Chondrocyte (in vitro differentiated cells): ENCODE data around the gene SCAMP5. TPM values are rescaled to one million over a fixed set of nuclear protein-coding genes. Genes with fewer than 3 reads are reported as not detected.

ENCODE experiments used
- DNase-seq: peaks from one replicate; pipeline ENCODE4 v3.0.0; 2021; ENCODE audit warnings: mixed read lengths, low spot score
- H3K27ac Mint-ChIP-seq: one replicate; pipeline ENCODE4 v1.8.0; 2021; ENCODE audit warnings: mild to moderate bottlenecking, moderate library complexity, mixed read lengths; ENCODE audit not compliant: unreplicated experiment
- H3K27me3 Mint-ChIP-seq: 2 replicates; pipeline ENCODE4 v1.8.0; 2021; ENCODE audit warnings: low read depth, mixed read lengths
- H3K36me3 Mint-ChIP-seq: 2 replicates; pipeline ENCODE4 v1.8.0; 2021; ENCODE audit warnings: low read depth, mixed read lengths
- H3K4me1 Mint-ChIP-seq: 2 replicates; pipeline ENCODE4 v1.8.0; 2021; ENCODE audit warnings: low read depth, mild to moderate bottlenecking, mixed read lengths
- H3K4me3 Mint-ChIP-seq: one replicate; pipeline ENCODE4 v1.8.0; 2021; ENCODE audit warnings: mild to moderate bottlenecking, moderate library complexity, mixed read lengths; ENCODE audit not compliant: unreplicated experiment
- H3K9me3 Mint-ChIP-seq: 2 replicates; pipeline ENCODE4 v1.8.0; 2021; ENCODE audit warnings: low read depth, mixed read lengths
- total RNA-seq: library from RNA; stranded (reverse); gene quantifications from 3 replicates; pipeline ENCODE4 v1.2.1, GENCODE V29; 2021
- TF ChIP-seq, protein P1 (sequence below): fragments of 200-600 bp; sonication (generic); IDR thresholded peaks from 2 replicates; pipeline ENCODE4 v1.5.0; 2021; ENCODE audit warnings: antibody characterized with exemption, mild to moderate bottlenecking, moderate library complexity

The SCAMP5 gene
- total RNA-seq, 1 donor from 2014 or later = 20.6 TPM

DNA sequence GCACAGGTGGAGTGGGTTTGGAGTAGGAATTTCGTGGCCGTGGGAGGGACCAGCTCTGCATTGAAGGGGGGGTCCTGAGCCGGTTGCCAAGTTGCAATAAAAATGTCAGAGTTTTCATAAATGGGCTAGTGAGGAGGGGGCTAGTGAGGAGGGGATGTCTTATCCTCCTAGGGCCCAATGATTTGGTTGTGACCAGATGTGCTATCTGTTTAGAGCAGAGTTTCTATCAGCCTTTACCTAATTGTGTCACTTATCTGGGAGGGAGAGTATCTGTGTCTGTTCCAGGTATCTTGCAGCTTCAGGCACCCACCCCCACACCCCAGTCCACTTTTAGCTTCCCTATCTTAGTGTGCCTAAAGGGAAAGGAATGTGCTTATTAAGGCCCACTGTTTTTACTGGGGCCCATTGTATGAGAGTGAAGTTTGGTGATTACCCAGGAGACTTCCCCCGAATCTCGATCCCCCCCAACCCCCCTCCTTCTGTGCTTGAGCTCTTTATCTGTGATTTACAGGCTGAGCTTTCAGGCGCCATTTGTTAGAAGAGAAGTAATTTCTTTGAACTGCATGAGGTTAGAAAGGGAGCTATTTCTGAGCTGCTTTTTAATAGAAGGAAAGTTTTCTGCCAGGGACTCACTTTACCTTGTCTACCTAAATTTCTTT, 70.6 kb downstream of the SCAMP5 start:
- Mint-ChIP-seq H3K4me3 (no peak overlapping the region), H3K27me3 (no peaks in the 10 kb centered on the region), H3K27ac (peak overlapping the region; percentile 73), H3K9me3 (peaks cover 20% of the 10 kb centered on the region), H3K4me1 (peaks cover 34% of the 10 kb centered on the region), H3K36me3 (peaks cover 8% of the 10 kb centered on the region)
- TF ChIP-seq, protein P1, sequence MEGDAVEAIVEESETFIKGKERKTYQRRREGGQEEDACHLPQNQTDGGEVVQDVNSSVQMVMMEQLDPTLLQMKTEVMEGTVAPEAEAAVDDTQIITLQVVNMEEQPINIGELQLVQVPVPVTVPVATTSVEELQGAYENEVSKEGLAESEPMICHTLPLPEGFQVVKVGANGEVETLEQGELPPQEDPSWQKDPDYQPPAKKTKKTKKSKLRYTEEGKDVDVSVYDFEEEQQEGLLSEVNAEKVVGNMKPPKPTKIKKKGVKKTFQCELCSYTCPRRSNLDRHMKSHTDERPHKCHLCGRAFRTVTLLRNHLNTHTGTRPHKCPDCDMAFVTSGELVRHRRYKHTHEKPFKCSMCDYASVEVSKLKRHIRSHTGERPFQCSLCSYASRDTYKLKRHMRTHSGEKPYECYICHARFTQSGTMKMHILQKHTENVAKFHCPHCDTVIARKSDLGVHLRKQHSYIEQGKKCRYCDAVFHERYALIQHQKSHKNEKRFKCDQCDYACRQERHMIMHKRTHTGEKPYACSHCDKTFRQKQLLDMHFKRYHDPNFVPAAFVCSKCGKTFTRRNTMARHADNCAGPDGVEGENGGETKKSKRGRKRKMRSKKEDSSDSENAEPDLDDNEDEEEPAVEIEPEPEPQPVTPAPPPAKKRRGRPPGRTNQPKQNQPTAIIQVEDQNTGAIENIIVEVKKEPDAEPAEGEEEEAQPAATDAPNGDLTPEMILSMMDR = no peak
- no peak for DNase-seq

DNA sequence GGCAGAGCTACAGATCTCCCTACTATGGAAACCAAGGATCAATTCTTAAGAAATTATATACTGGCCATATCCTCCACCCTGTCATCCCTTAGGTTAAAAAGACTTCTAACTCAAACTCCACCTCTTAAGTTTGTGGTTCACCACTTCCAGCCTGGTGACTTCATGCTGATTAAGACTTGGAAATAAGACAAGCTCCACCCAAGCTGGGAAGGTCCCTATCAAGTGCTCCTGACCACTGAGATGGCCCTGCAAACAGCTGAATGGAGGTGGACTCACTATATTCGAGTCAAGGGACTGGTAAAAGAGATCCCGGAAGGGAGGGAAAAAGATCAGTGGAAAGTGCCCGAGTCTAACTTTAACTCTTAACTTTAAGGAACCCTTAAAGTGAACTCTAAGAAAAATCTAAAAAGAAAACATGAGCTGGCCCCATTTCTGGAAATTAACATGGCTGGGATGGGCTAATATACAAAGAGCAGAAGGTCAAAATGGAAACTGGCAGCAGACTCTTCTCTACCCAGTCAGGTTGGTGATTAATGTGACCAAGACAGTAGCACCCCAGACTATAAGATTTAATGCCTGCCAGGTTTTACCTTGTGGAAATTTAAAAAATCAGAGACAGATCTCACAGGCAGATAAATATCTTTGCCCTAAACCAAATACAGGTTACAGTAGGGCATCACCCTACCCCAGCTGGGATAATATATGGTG, 71.9 kb downstream of the SCAMP5 start:
- Mint-ChIP-seq H3K27ac (no peak overlapping the region), H3K27me3 (no peaks in the 10 kb centered on the region), H3K9me3 (peaks cover 20% of the 10 kb centered on the region), H3K4me3 (no peak overlapping the region), H3K4me1 (peaks cover 28% of the 10 kb centered on the region), H3K36me3 (peaks cover 8% of the 10 kb centered on the region)
- TF ChIP-seq, protein P1 = no peak
- DNase-seq = no peak

DNA sequence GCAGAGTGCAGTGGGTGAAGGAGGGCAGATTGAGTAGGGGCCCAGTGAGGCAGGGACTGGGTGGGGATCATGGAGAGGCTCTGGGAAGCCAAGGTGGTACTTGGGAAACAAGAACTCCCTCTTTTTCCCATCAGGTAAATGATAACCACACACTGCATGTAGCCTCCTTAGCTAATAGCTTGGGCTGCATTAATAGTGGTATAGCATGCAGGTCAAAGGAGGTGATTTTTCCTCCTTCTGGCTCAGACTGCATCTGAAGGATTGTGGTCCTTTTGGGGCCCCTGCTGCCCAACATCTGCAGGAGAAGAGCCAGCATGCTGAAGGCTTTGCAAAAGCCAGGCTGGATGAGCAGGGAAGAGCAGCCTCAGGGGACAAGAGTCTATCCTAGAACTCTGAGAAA, 73.4 kb downstream of the SCAMP5 start:
- no peaks in the 10 kb centered on the region for H3K27me3 Mint-ChIP-seq
- peaks cover 20% of the 10 kb centered on the region for H3K9me3 Mint-ChIP-seq
- peaks cover 21% of the 10 kb centered on the region for H3K4me1 Mint-ChIP-seq
- H3K36me3 Mint-ChIP-seq = peaks cover 7% of the 10 kb centered on the region
- H3K27ac Mint-ChIP-seq = no peak overlapping the region
- no peak for DNase-seq
- H3K4me3 Mint-ChIP-seq = no peak overlapping the region
- TF ChIP-seq, protein P1 = no peak

DNA sequence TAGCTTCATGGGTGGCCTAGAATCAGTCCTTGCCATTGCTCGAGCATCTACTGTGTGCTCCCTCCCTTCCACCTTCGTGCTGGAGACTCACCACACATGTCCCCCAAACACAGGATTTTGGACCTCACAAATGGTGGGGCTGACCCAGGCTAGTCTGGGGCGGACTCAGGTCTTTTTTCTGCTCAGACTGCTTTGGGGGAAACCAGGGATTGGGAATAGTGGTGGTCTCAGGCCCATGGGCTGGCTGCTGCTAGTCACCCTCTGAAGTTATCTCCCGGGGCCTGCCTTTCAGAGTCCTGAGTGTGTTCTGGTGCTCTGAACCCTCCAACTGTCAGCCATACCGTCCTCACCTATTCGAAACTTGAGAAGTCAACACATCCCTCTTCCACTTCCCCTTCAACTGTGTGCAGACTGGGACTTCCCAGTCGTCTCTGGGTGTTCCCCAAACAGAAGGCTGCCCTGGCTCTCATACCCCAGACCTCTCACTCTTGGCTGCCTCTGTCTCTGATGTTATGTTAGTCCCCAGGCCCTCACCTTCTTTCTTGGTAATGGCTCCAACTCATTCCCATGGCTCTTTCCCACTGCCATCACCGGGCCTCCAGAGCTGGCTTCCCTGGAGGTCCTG, 74.0 kb downstream of the SCAMP5 start:
- H3K36me3 Mint-ChIP-seq = peaks cover 7% of the 10 kb centered on the region

DNA sequence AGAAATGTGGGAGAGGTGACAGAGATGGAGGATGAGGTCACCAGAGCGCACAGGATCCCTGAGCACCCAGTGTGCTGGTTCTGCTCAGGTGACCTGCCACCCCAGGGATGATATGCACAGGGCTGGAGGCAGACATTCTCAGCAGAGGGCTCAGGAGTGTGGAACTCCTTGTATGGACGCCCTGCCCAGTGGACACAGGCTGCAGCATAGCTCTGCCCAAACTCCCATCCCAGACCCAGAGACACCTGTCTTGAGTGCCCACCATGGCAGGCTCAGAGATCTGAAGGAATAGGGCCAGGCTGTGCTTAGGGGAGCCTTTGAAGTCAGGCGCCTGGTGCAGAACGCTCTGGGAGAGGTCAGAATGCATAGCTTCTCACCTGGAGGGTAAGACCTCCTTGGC, 75.3 kb downstream of the SCAMP5 start:
- DNase-seq = no peak
- TF ChIP-seq, protein P1 = no peak
- H3K36me3 Mint-ChIP-seq = peaks cover 3% of the 10 kb centered on the region
- H3K4me1 Mint-ChIP-seq = peaks cover 1% of the 10 kb centered on the region
- no peak overlapping the region for H3K27ac Mint-ChIP-seq
- H3K4me3 Mint-ChIP-seq = no peak overlapping the region
- no peaks in the 10 kb centered on the region for H3K27me3 Mint-ChIP-seq
- peaks cover 14% of the 10 kb centered on the region for H3K9me3 Mint-ChIP-seq

More for the DNA sequence above, 74.0 kb downstream of the SCAMP5 start:
- no peaks in the 10 kb centered on the region for H3K27me3 Mint-ChIP-seq
- DNase-seq = no peak
- TF ChIP-seq, protein P1 = no peak
- no peak overlapping the region for H3K4me3 Mint-ChIP-seq
- no peak overlapping the region for H3K27ac Mint-ChIP-seq
- H3K4me1 Mint-ChIP-seq = peaks cover 14% of the 10 kb centered on the region
- peaks cover 20% of the 10 kb centered on the region for H3K9me3 Mint-ChIP-seq
